Measurements from ENCODE around the gene SLC4A1AP. TPM values are rescaled to one million over a fixed set of nuclear protein-coding genes. Genes with fewer than 3 reads are reported as not detected.

SLC4A1AP gene
- total and polyA plus RNA-seq, 9 of the 15 experiments (the other 6 are each of a cell fraction or from before 2014, with no cell fraction given): 8.1 to 40.5 (median 35.3) TPM

- TF ChIP-seq ZSCAN32 (CRISPR knock-in tag; IDR thresholded peaks at IDR 0.05) (no peak), CGGBP1 (CRISPR knock-in tag; IDR thresholded peaks at IDR 0.05) (peak; percentile 51; the same call in 1 of the 2 replicates), SIN3A (IDR thresholded peaks at IDR 0.05; ENCODE audit: borderline replicate concordance in 2 of 2, control insufficient read depth in 1 of 2, low read depth in 2 of 2, low read length in 2 of 2) (peak; percentile 52 to 91; a peak in 2 of 4 replicates), ZNF121 (CRISPR knock-in tag; conservative IDR thresholded peaks at IDR 0.05) (no peak), FOXA3 (CRISPR knock-in tag; conservative IDR thresholded peaks at IDR 0.05 in 1 of 2, IDR thresholded peaks at IDR 0.05 in 1 of 2) (peak in 1 of 2 experiments; percentile 33; a peak in 1 of 4 replicates), DIDO1 (tag; IDR thresholded peaks at IDR 0.05; ENCODE audit: low read depth) (peak; percentile 100), ZBTB33 (CRISPR knock-in tag; IDR thresholded peaks at IDR 0.05) (peak; percentile 33; the same call in 1 of the 2 replicates), CBX8 (IDR thresholded peaks at IDR 0.05; ENCODE audit: borderline replicate concordance, extremely low read depth, low read depth, low read length, poor library complexity, severe bottlenecking) (no peak), ATF6 (CRISPR knock-in tag; IDR thresholded peaks at IDR 0.05) (peak; percentile 25), NCOA6 (IDR thresholded peaks at IDR 0.05) (0 out of 2 replicates have a peak, but pooled peaks have one; percentile 23), HEY1 (CRISPR knock-in tag; IDR thresholded peaks at IDR 0.05; ENCODE audit: borderline replicate concordance) (0 out of 2 replicates have a peak, but pooled peaks have one; percentile 61), PTBP1 (IDR thresholded peaks at IDR 0.05; ENCODE audit: low read depth, low read length) (no peak), ZNF408 (CRISPR knock-in tag; IDR thresholded peaks at IDR 0.05; ENCODE audit: low read depth) (no peak), TRIM24 (IDR thresholded peaks at IDR 0.05) (peak; percentile 61 to 100; a peak in 3 of 4 replicates), HDAC1 (IDR thresholded peaks at IDR 0.05) (peak; percentile 79 to 95; a peak in 3 of 4 replicates), TFAP4 (CRISPR knock-in tag; IDR thresholded peaks at IDR 0.05; ENCODE audit: borderline replicate concordance) (peak; percentile 71), HCFC1 (IDR thresholded peaks at IDR 0.05; ENCODE audit: low read depth, low read length) (peak; percentile 76), NEUROD1 (IDR thresholded peaks at IDR 0.05; ENCODE audit: borderline replicate concordance, low read depth, low read length, partially characterized antibody) (peak; percentile 76)
These were observed at the start of gene SLC4A1AP, which contains the start of gene SUPT7L (continued) for GRCh38 chr2:27663285-27664153.
